ENCODE measurements around the gene SLC25A45. TPM values are rescaled to one million over a fixed set of nuclear protein-coding genes. Genes with fewer than 3 reads are reported as not detected.
"Not testable (repeated sequence)": the region's sequence is repeated elsewhere in the genome, so short reads cannot be mapped to it uniquely, and the experiment has no call there.

Gene SLC25A45
- polyA plus RNA-seq, 12 donors: 4.2 to 13.5 (median 7.0) TPM; not detected in 1

DNA sequence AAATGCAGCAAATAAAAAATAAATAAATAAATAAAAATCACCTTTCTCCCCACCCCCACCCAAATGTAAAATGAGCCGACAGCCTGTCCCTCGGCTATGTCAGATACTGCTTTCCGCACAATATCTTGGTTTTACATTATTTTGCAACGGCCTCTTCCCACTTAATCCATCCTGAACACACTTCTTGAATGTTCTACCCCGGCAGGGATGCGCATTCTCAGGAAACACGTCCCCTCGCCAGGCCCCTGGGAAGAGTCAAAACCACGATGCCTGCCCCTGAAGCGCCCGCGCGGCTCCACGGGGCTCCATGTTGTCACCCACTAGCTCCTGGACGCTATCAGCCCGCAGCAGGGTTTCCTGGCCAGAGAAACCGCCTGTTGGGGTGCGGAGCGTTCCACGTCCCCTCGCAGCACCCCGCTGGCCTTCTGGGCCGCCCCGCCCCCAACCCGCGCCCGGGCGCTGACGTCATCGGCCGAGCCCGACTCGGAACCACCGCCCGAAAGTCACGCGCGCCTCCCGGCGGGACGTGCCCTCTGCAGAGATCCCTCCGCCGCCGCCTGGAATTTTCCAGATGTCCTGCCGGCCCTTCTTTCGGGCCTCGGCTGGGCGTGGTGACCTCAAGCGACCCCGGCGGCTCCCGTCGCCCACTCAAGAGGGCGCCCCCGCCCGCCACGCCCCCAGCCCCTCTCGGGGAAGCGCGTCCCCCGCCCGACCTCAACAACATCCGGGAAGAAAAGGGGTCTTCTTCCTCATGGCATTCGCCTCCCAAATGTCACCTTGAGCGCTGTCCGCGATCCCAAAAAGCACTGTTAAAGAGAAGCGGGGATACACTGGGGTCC lies 39.6 kb upstream of the SLC25A45 start:
- DNase-seq: peak; percentile 96

DNA sequence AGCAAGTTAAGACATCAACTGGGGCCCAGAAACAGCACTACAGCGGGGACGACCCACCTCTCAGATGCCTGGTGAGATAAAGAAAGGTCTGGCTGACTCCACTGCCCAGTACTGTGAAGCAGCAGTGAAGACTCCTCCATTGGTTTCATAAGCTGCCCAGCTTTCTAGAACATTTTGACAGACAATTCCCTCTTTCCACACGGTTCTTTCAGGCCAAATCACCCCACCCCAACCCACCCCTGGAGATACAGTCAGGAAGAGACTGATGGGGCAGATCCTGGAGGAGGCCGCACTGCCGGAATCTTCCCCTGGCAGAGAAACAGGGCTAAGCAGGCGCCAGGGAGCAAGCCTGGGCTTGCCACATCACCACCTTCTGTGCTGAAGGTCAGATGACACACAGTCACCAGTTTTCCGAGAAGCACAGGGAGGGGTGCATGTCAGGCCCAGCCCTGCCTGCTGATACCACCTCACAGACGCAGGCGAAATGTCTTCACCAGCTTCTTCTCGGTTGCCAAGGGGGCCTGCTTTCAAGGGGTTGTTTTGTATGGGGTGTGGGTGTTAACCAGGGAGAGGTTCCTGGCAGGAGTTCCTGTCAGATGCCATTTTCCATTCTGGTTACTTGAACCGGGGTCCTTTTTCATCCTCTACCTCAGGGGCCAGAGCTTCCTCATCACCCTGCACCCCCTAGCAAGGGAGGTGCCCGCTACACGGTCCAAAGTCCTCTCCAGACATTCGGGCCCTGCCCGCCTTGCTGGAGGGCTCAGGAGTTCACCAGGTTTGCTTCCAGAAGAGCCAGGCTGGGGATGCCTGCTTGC lies 38.7 kb upstream of the SLC25A45 start:
- peak; percentile 83 for DNase-seq

- DNase-seq: no peak
Measured at GRCh38 chr11:65420506-65420905, 38.1 kb upstream of the SLC25A45 start.

GRCh38 chr11:65419772-65420481 lies 37.5 kb upstream of the SLC25A45 start:
- DNase-seq: no peak

- no peak for DNase-seq
Measured at GRCh38 chr11:65419460-65419771, 37.0 kb upstream of the SLC25A45 start.

- DNase-seq: peak; percentile 95
Measured at GRCh38 chr11:65418681-65419459, 36.4 kb upstream of the SLC25A45 start.

DNA sequence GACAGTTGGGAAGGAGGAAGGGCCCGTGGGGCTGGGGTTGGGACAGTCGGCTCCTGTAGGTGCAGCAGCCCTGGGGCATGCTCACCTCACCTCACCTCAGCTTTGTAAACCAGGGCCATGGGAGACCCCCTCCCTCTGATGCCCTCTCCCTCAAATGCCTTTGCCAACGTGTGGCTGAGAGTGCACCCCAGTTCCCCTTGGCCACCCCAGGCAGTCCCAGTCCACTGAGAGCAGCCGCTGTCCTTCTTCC lies 35.9 kb upstream of the SLC25A45 start:
- DNase-seq: no peak

- no peak for DNase-seq
Measured at GRCh38 chr11:65417702-65418430, 35.4 kb upstream of the SLC25A45 start.

GRCh38 chr11:65416841-65417701 lies 34.6 kb upstream of the SLC25A45 start:
- no peak for DNase-seq

- DNase-seq: peak; percentile 91
Measured at GRCh38 chr11:65416341-65416824, 33.9 kb upstream of the SLC25A45 start.

DNA sequence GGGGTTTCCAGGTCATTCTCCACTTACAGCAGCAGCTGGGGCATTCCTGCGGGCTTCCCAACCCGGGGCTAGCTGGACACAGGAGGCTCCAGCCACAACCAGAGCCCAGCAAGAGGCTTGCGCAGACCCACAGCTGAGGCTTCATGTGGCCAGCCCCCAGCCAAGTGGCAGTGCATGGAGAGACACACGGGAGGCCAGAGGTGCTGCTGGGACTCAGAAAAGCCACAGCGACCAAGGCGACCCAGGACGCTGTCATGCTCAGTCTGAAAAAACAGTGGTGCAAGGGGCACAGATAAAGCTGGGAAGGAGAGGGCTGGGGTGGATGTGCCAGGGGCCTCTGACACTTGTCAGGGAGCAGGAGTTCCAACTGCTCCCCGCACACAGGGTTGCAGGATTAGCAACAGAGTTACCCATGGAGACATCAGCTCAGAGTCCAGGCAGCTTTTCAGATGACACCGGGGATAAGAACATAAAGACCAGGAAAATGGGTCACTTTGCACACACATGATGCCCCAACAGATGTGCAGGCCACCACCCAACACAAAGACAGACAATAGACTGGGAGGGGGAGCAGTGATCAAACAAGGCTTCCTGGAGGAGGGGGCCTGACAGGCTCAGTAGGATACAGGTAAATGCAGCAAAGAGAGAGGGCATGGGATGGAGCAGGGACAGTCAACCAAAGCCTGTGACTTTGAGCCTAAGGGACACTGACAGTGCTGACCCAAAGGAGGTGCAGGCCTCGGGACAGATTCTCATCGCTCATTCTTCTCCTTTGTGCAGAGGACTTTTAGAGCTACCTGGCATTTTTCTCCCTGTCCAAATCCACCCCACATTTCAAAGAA lies 33.3 kb upstream of the SLC25A45 start:
- no peak for DNase-seq

- no peak for DNase-seq
Measured at GRCh38 chr11:65414776-65415498, 32.5 kb upstream of the SLC25A45 start.

DNA sequence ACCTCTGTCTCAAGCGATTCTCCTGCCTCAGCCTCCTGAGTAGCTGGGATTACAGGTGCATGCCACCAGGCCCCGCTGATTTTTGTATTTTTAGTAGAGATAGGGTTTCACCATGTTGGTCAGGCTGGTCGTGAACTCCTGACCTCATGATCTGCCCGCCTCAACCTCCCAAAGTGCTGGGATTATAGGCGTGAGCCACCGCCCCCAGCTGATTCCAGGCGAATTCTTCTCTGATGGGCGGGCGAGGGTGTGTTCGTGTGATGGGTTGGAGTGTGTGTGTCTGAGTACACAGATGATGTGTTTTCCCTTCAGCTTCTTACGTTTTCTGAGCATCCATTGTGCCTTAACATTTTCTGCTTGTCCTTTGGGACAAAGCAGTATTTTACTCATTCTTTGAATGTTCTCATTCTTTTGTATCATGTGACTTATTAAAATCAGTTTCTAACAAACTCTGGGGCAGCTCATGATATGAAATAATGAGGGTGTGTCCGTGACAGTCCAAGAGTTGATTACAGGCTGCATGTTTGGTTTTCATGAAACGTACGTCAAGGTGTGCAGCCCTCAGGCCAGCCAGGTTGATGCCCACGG lies 30.7 kb upstream of the SLC25A45 start:
- not testable (repeated sequence) for DNase-seq

- DNase-seq: no peak
Measured at GRCh38 chr11:65412271-65413076, 30.0 kb upstream of the SLC25A45 start.

GRCh38 chr11:65411681-65412070 lies 29.2 kb upstream of the SLC25A45 start:
- DNase-seq: no peak

GRCh38 chr11:65410936-65411680 lies 28.7 kb upstream of the SLC25A45 start:
- DNase-seq: no peak

Measured in muscle of arm (tissue), 12 donors.